Osteoblast (primary cell): ENCODE results near the gene KCNK1. TPM values are rescaled to one million over a fixed set of nuclear protein-coding genes. Genes with fewer than 3 reads are reported as not detected.

Experiments
- DNase-seq: peaks from one replicate; pipeline ENCODE4 v3.0.0; 2011; ENCODE audit warnings: low spot score, mixed read lengths; ENCODE audit not compliant: insufficient read length; ENCODE audit errors: missing footprints
- H2AFZ ChIP-seq: 2 replicates; pipeline ENCODE4 v1.6.0; 2011; ENCODE audit warnings: mild to moderate bottlenecking, low read length
- H3K27ac ChIP-seq: 2 replicates; pipeline ENCODE4 v1.5.1; 2011; ENCODE audit warnings: mild to moderate bottlenecking, low read depth, low read length, moderate library complexity
- H3K27me3 ChIP-seq: 2 replicates; pipeline ENCODE4 v1.6.0; 2012; ENCODE audit warnings: mild to moderate bottlenecking, control low read depth, inconsistent platforms, low read length, moderate library complexity; ENCODE audit not compliant: insufficient read depth
- H3K36me3 ChIP-seq: 2 replicates; pipeline ENCODE4 v1.5.1; 2011; ENCODE audit warnings: mild to moderate bottlenecking, low read length, control low read depth, moderate library complexity; ENCODE audit not compliant: insufficient read depth
- H3K4me1 ChIP-seq: 2 replicates; pipeline ENCODE4 v1.5.1; 2011; ENCODE audit warnings: mild to moderate bottlenecking, low read length, control low read depth, moderate library complexity; ENCODE audit not compliant: insufficient read depth
- H3K4me2 ChIP-seq: 2 replicates; pipeline ENCODE4 v1.6.0; 2011; ENCODE audit warnings: mild to moderate bottlenecking, low read length; ENCODE audit not compliant: insufficient read depth
- H3K4me3 ChIP-seq: fragments of 200-600 bp; sonication (generic); 3 replicates; pipeline ENCODE4 v1.5.1; 2012; ENCODE audit warnings: mild to moderate bottlenecking, low read length, inconsistent platforms; ENCODE audit not compliant: insufficient read depth
- H3K79me2 ChIP-seq: 2 replicates; pipeline ENCODE4 v1.6.0; 2012; ENCODE audit warnings: mild to moderate bottlenecking, low read length, control low read depth, inconsistent platforms; ENCODE audit not compliant: insufficient read depth
- H3K9me3 ChIP-seq: 2 replicates; pipeline ENCODE4 v1.5.1; 2011; ENCODE audit warnings: low read depth, low read length, control low read depth
- H4K20me1 ChIP-seq: 2 replicates; pipeline ENCODE4 v1.6.0; 2012; ENCODE audit warnings: mild to moderate bottlenecking, low read length, control low read depth; ENCODE audit not compliant: insufficient read depth
- CTCF ChIP-seq: IDR thresholded peaks from 2 replicates; pipeline ENCODE4 v1.5.1; 2011; ENCODE audit warnings: mild to moderate bottlenecking, low read depth, low read length, moderate library complexity; ENCODE audit errors: extremely low read depth
- total RNA-seq: library from RNA; depleted of rRNA; stranded (reverse); fragments of >200 nt; gene quantifications from 2 replicates; pipeline ENCODE4 v1.2.3, GENCODE V29; 2012

Gene KCNK1
- total RNA-seq, 1 donor: 3.6 TPM

- no peak for DNase-seq
- Histone ChIP-seq H3K4me1 (no peaks in the 10 kb centered on the region), H3K9me3 (no peaks in the 10 kb centered on the region), H4K20me1 (no peaks in the 10 kb centered on the region), H3K79me2 (no peaks in the 10 kb centered on the region), H3K27me3 (no peaks in the 10 kb centered on the region), H3K4me3 (no peak overlapping the region), H3K4me2 (no peak overlapping the region), H2AFZ (no peak overlapping the region), H3K36me3 (no peaks in the 10 kb centered on the region), H3K27ac (no peak overlapping the region)
- no peak for TF ChIP-seq CTCF
Observed at GRCh38 chr1:233673261-233673946, 59.5 kb downstream of the KCNK1 start.

GRCh38 chr1:233673947-233674431 lies 60.1 kb downstream of the KCNK1 start:
- Histone ChIP-seq H3K4me1 (no peaks in the 10 kb centered on the region), H3K4me2 (no peak overlapping the region), H3K27me3 (no peaks in the 10 kb centered on the region), H3K36me3 (no peaks in the 10 kb centered on the region), H3K9me3 (no peaks in the 10 kb centered on the region), H4K20me1 (no peaks in the 10 kb centered on the region), H3K27ac (no peak overlapping the region), H3K4me3 (no peak overlapping the region), H2AFZ (no peak overlapping the region), H3K79me2 (no peaks in the 10 kb centered on the region)
- TF ChIP-seq CTCF: no peak
- DNase-seq: peak; percentile 23

GRCh38 chr1:233675446-233675845 lies 61.5 kb downstream of the KCNK1 start:
- no peaks in the 10 kb centered on the region for H3K36me3 ChIP-seq
- no peak for TF ChIP-seq CTCF
- no peak overlapping the region for H3K4me3 ChIP-seq
- H4K20me1 ChIP-seq: no peaks in the 10 kb centered on the region
- no peak for DNase-seq
- no peaks in the 10 kb centered on the region for H3K27me3 ChIP-seq
- H3K4me1 ChIP-seq: no peaks in the 10 kb centered on the region
- no peak overlapping the region for H3K27ac ChIP-seq
- no peaks in the 10 kb centered on the region for H3K79me2 ChIP-seq
- no peak overlapping the region for H3K4me2 ChIP-seq
- H2AFZ ChIP-seq: no peak overlapping the region
- H3K9me3 ChIP-seq: no peaks in the 10 kb centered on the region

- H3K27me3 ChIP-seq: no peaks in the 10 kb centered on the region
- H3K4me1 ChIP-seq: no peaks in the 10 kb centered on the region
- no peak overlapping the region for H3K4me3 ChIP-seq
- H2AFZ ChIP-seq: no peak overlapping the region
- no peak overlapping the region for H3K27ac ChIP-seq
- no peaks in the 10 kb centered on the region for H4K20me1 ChIP-seq
- H3K36me3 ChIP-seq: no peaks in the 10 kb centered on the region
- no peaks in the 10 kb centered on the region for H3K9me3 ChIP-seq
- no peak overlapping the region for H3K4me2 ChIP-seq
- no peak for TF ChIP-seq CTCF
- H3K79me2 ChIP-seq: no peaks in the 10 kb centered on the region
- no peak for DNase-seq
Observed at GRCh38 chr1:233675893-233676292, 62.0 kb downstream of the KCNK1 start.
